Effector memory CD8-positive, alpha-beta T cell (primary cell): ENCODE data around the gene OR6S1.
"Not testable (repeated sequence)": the region's sequence is repeated elsewhere in the genome, so short reads cannot be mapped to it uniquely, and the experiment has no call there.

Experiments used
- ATAC-seq: fragments of 150-1000 bp; cut with Tn5 transposase; replicated peaks from 2 replicates; pipeline ENCODE4 v1.10.0; 2021; ENCODE audit warnings: mild to moderate bottlenecking, moderate library complexity
- DNase-seq, 3 experiments: peaks; one replicate each; pipeline ENCODE4 v3.0.0; 2021
- H3K27ac Mint-ChIP-seq, 2 donors: one replicate each; pipeline ENCODE4 v1.8.0; 2022; ENCODE audit warnings: mild to moderate bottlenecking in 2 of 2, mixed read lengths in 2 of 2, moderate library complexity in 2 of 2
- H3K27me3 Mint-ChIP-seq, 2 donors: one replicate each; pipeline ENCODE4 v1.8.0; 2022; ENCODE audit warnings: mixed read lengths in 2 of 2
- H3K36me3 Mint-ChIP-seq: one replicate; pipeline ENCODE4 v1.8.0; 2022; ENCODE audit warnings: mild to moderate bottlenecking, moderate library complexity, mixed read lengths; ENCODE audit not compliant: insufficient read depth
- H3K4me1 Mint-ChIP-seq, 2 donors: one replicate each; pipeline ENCODE4 v1.8.0; 2022; ENCODE audit warnings: low read depth in 2 of 2, mixed read lengths in 2 of 2
- H3K4me3 Mint-ChIP-seq, 2 donors: one replicate each; pipeline ENCODE4 v1.8.0; 2022; ENCODE audit warnings: mild to moderate bottlenecking in 2 of 2, mixed read lengths in 2 of 2, moderate library complexity in 2 of 2
- H3K9me3 Mint-ChIP-seq, 2 donors: one replicate each; pipeline ENCODE4 v1.8.0; 2022; ENCODE audit warnings: mixed read lengths in 2 of 2

The OR6S1 gene

DNA sequence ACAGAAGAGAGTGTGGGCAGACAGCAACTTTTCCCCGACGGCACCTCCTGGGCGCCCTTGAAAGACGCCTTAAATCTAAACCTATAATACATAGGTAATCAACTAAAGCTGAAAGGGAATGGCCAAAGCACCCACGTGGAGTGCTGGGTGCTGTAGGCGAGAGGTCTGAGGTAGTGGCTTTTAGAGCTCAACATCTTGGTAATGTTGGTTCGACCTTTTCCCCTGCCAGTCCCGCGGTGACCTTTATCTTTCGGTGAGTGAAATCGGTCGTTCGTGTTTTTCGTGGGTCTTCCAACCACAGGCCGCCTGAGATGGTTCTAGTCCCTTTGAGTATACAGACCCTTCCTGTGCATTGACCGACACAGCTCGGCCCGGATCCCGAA lies 9.1 kb downstream of the OR6S1 start:
- Mint-ChIP-seq H3K27me3 (peaks cover 0 to 7% of the 10 kb centered on the region in 2 donors), H3K4me1 (peaks cover 42 to 58% of the 10 kb centered on the region in 2 donors), H3K4me3 (peak overlapping the region; percentile 84 to 86), H3K9me3 (no peaks in the 10 kb centered on the region), H3K27ac (peak overlapping the region; percentile 98 to 99), H3K36me3 (peaks cover 40% of the 10 kb centered on the region)
- DNase-seq (no peak), ATAC-seq (peak; percentile 9)

DNA sequence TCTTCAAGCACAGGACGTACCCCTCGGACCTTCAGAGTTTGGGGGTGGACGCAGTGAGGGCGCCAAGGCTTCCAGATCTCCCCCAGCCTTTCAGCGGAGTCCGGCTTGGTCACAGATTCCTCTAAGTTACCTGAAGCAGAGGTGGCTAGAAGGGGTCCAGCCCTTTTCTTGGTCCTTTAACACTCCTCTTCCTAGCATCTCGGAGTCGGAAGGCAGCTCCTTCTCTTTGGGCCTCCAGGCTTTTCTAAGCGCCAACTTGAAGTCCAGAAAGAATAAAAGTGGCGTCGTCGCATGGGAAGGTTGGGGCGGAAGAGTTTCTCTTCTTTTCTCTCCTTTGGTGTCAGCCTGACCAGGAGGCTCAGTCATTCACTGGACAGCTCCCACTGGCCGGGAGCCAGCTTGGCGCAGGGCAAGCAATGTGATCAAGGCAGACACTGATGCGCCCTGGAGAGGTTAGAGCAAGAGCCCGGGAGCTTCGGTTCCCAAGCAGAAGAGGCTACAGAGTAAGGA lies 9.6 kb downstream of the OR6S1 start:
- no peak for DNase-seq
- Mint-ChIP-seq H3K36me3 (peaks cover 40% of the 10 kb centered on the region), H3K27me3 (peaks cover 0 to 7% of the 10 kb centered on the region in 2 donors), H3K4me1 (peaks cover 44 to 63% of the 10 kb centered on the region in 2 donors), H3K27ac (peak overlapping the region; percentile 98 to 99), H3K9me3 (no peaks in the 10 kb centered on the region), H3K4me3 (peak overlapping the region; percentile 84 to 86)
- no peak for ATAC-seq

DNA sequence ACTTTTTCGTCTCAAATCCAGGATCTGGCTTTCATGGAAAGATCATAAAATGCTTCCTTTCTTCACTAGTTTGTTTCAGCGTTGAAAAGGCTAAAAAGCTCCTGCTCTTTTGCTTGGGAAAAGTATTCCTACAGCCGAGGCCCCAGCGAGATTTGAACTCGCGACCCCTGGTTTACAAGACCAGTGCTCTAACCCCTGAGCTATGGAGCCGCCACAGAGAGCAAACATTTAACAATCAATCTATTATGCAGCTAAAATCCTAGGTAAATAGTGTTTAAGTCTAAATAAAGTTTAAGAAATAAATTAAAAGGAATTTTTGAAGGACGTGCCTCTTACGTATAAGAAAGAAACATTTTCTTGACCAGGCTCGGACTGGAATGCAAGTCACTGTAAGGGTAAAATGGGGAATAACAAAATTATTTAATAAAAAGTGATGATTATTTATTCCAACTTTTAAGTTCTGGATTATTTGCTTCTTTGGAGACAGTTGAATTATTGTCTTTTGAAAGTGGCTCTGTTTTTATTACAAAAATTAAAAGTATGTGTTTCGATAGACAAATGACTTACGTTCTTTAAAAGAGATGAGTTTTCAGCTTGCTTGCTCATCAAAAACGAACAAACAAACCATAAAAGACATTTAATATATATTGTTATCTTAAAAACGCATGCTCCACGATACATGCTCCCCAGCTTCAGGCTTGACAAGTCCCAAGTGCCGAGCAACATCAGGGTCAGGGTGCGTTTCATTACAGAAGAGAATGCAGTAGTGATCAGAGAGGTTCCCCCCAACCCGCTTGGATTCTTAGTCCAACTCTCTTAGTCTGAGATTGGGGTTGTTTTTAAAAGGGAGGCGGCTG lies 10.2 kb downstream of the OR6S1 start:
- H3K9me3 Mint-ChIP-seq: no peaks in the 10 kb centered on the region
- peak overlapping the region; percentile 84 to 86 for H3K4me3 Mint-ChIP-seq
- peak; percentile 27 for ATAC-seq
- peaks cover 0 to 7% of the 10 kb centered on the region in 2 donors for H3K27me3 Mint-ChIP-seq
- H3K36me3 Mint-ChIP-seq: peaks cover 45% of the 10 kb centered on the region
- peak overlapping the region; percentile 98 to 99 for H3K27ac Mint-ChIP-seq
- H3K4me1 Mint-ChIP-seq: peaks cover 48 to 69% of the 10 kb centered on the region in 2 donors
- peak; percentile 52 to 72 (median 57) for DNase-seq

DNA sequence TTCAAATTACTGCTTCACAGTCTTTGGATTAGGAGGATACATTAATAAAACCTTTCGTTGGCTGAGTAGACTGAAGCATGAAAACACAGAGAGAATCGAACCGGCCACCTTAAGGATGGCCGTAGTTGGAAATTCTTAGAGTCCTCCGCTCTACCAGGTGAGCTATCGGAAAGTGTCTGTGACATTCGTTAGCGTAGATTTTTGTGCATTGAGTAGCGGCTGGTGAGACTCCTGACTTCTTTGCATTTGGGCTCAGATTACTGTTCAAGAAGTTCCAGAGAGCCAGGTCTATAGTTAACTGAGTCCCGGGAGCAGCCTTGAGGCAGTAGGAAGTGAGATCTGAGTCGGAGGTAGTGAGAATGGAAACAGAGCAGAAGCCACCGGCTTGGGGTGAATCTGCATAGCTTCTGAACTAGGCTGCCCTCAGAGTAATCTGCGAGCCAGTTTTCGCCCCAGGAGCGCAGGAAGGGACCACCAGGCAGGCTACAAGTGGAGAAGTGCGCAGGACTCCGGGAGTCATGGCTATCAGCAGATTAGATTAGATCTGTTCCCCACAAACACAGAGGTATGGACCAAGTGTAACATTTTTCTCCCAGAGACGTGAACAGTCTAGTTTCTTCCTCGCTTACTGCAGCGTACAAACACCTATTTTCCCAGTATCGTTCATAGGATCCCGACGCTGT lies 11.0 kb downstream of the OR6S1 start:
- peaks cover 0 to 7% of the 10 kb centered on the region in 2 donors for H3K27me3 Mint-ChIP-seq
- peaks cover 56 to 71% of the 10 kb centered on the region in 2 donors for H3K4me1 Mint-ChIP-seq
- H3K9me3 Mint-ChIP-seq: no peaks in the 10 kb centered on the region
- H3K27ac Mint-ChIP-seq: peak overlapping the region; percentile 94 to 98
- peaks cover 53% of the 10 kb centered on the region for H3K36me3 Mint-ChIP-seq
- ATAC-seq (peak; percentile 25), DNase-seq (peak; percentile 27 to 47 (median 40))
- peak overlapping the region; percentile 84 to 86 for H3K4me3 Mint-ChIP-seq

DNA sequence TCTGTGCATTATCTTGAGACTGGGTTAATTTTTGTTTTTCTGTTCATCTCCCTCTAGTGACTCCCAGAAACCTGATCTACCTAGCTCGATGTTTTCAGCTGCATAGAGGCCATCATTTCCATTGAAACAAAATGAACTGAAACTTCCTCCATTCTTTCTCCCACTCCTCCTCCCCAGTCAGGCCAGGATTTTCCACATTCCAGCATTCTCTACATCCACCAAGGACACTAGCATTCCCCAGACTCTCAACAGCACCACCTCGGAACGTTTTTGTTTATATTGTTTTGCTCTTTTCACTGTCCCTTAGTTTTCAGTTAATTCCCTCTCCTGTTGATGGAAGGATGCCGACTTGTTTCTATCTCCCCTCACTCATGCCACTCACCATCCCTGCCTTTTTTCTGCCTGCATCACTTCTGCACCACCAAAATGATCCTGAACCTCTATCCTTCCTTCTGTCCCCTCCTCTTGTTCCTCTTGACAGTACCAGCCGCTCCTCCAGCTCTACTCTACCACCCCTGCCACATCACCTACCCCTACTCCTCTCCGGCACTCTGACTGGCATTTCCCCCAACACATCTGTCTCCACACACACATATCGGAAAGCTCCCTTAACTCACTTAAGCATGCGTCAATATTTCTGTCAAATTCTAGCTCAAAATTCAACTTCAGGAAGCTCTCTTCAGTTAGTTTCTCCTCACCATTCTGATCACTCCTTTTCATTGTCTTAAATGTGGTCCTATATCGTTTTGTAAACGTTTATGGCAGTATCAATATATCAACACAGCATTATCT lies 13.2 kb downstream of the OR6S1 start:
- peaks cover 57% of the 10 kb centered on the region for H3K36me3 Mint-ChIP-seq
- peaks cover 66 to 72% of the 10 kb centered on the region in 2 donors for H3K4me1 Mint-ChIP-seq
- ATAC-seq (no peak), DNase-seq (no peak)
- H3K9me3 Mint-ChIP-seq: no peaks in the 10 kb centered on the region
- peaks cover 0 to 7% of the 10 kb centered on the region in 2 donors for H3K27me3 Mint-ChIP-seq
- no peak overlapping the region for H3K27ac Mint-ChIP-seq
- H3K4me3 Mint-ChIP-seq: peak overlapping the region in 1 of 2 donors; percentile 83

DNA sequence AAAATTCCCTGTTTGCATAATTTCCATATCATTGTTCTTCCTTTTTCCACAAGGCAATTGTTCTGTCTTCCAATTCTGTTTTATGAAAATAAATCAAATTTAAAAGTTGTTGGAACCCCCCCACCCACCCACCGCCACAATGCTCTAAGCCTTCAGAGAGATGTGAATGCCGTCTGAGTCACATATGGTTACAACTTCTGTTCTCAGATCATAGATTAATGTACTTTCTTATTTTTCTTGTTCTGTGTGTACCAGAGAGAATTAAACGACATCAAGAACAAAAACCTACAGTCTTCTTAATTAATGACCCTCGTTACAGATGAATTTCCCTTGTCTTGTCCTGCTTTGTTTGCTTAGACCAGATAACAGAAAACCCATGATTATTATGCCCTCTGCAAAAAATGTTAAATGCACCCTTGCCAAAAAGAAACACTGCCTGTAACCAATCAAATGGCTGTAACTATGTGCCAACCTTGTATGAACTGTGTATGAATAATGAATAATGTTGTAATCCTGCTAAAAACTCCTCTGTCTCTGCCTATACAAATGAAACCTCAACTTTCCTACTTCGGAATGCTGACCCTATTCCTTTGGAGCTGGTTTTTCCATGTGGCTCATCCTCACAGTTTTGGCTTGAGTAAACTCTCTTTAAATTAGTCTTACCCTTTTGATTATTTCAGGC lies 14.0 kb downstream of the OR6S1 start:
- H3K9me3 Mint-ChIP-seq: no peaks in the 10 kb centered on the region
- peaks cover 65% of the 10 kb centered on the region in 2 donors for H3K4me1 Mint-ChIP-seq
- ATAC-seq: no peak
- peaks cover 54% of the 10 kb centered on the region for H3K36me3 Mint-ChIP-seq
- peak overlapping the region in 1 of 2 donors; percentile 83 for H3K4me3 Mint-ChIP-seq
- DNase-seq: no peak
- H3K27ac Mint-ChIP-seq: no peak overlapping the region
- H3K27me3 Mint-ChIP-seq: peaks cover 0 to 7% of the 10 kb centered on the region in 2 donors

DNA sequence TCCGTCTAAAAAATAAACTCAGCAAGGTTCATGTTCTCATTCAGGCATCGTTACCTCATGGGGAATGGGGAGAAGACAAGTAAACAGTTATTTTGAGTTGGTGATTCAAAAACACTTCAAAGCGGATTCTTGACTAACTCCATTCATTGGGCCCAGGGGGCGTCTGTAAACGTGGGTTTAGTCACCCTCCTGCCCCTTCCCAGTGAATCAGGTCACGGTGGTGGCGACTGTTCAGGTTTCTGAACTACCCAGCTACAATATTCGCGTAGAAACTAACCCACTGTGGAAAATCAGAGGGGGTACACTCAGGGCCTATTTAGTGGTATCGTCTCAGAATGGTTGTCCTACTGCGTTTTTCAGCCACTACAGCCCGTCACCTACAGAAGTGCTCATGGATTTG lies 15.2 kb downstream of the OR6S1 start:
- peaks cover 43% of the 10 kb centered on the region for H3K36me3 Mint-ChIP-seq
- no peaks in the 10 kb centered on the region for H3K9me3 Mint-ChIP-seq
- ATAC-seq (no peak), DNase-seq (no peak)
- peaks cover 58 to 63% of the 10 kb centered on the region in 2 donors for H3K4me1 Mint-ChIP-seq
- H3K27ac Mint-ChIP-seq: no peak overlapping the region
- H3K27me3 Mint-ChIP-seq: peaks cover 0 to 7% of the 10 kb centered on the region in 2 donors
- H3K4me3 Mint-ChIP-seq: peak overlapping the region; percentile 52 to 83

DNA sequence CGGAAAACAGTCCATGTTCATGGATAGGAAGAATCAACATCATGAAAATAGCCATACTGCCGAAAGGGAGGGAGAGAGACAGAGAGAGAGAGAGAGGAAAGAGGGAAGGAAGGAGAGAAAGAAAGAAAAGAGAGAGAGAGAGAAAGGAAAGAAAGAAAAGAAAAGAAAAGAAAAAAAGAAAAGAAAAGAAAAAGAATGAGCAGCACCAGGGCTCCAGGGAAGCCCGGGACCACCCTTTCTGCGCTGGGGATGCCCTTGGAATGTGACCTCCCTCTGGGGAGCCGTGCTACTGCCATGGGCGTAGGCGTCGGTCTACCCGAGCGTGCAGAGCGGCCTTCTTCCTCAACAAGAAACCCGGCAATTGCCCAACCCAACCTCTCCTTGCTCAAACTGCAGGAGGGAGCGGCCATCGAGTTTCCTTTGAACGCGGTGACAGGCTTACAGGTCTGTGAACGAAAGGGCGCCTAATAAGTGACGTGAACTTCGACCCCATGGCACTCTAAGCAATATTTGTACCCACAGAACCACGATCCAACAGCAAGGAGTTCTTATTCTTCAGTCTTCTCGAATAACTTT lies 16.9 kb downstream of the OR6S1 start:
- Mint-ChIP-seq H3K27ac (peak overlapping the region; percentile 98 to 99), H3K27me3 (no peaks in the 10 kb centered on the region), H3K9me3 (no peaks in the 10 kb centered on the region), H3K4me1 (peaks cover 47 to 53% of the 10 kb centered on the region in 2 donors), H3K4me3 (peak overlapping the region; percentile 52 to 83), H3K36me3 (peaks cover 29% of the 10 kb centered on the region)
- ATAC-seq (peak; percentile 67), DNase-seq (peak; percentile 36 to 46 (median 41))

DNA sequence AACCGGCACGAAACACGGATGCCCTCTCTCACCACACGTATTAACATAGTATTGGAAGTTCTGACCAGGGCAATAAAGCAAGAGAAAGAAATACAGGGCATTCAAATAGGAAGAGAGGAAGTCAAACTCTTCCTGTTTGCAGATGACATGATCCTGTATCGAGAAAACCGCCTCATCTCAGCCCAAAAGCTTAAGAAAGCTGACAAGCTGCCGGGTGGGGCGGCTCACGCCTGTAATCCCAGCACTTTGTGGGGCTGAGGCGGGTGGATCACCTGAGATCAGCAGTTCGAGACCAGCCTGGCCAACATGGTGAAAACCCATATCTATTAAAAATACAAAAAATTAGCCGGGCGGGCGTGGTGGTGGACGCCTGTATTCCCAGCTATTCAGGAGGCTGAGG lies 17.7 kb downstream of the OR6S1 start:
- Mint-ChIP-seq H3K4me3 (peak overlapping the region; percentile 52 to 83), H3K27ac (peak overlapping the region in 1 of 2 donors; percentile 98), H3K9me3 (no peaks in the 10 kb centered on the region), H3K36me3 (peaks cover 29% of the 10 kb centered on the region), H3K27me3 (no peaks in the 10 kb centered on the region), H3K4me1 (peaks cover 43 to 51% of the 10 kb centered on the region in 2 donors)
- DNase-seq (no peak), ATAC-seq (no peak)

DNA sequence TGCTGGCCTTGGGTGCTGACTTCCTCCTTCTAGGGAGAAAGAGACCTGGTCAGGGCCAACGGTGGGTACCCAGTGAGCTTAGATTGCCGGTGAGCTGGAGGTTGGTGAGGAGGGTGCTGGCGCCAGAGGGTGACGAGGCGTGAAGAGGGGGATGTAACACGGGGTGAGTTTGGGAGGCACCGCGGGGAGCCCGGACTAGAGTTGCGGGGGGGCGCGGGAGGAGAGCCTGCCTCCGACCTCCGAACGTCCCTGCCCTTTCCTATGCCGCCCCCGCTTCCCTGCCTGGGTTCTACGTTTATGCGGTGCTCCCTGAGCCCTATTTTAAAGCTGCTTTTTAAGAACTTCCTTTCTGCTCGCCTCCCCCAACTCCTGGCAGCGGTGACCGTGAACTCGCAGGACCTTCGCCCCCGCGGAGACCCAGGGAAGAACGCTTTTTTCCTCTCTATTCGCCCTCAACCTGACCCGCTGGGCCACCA lies 18.6 kb downstream of the OR6S1 start:
- H3K27me3 Mint-ChIP-seq: no peaks in the 10 kb centered on the region

DNA sequence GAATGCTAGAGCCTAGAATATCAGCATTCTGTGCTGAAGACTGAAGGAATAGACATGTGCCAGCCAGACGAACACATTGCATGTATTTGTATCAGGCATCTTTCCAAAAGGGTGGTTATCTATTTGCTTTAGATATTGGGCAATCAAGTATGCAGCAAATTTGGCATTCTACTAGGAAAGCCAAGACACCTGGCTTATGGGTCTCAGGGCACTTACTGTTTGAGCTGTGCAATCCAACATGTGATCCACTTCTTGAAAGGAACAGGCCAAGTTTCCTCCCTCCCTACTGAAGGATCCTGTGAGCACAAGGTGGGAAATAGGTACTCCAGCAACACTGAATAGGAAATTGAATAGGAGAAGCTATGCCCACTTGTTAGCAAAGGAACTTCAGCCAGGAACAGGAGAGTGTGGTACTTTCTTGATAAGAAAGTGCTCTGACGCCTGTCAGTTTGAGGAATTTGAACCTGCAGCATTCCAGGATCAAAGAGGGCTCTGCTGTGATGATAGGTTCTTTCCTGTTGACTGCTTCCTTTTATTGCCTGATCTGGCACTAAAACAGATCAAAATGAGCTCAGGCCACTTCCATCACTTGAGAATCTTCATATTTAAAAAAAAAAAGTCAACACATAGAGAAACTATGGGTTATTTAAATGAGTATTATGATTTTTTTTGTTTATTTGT lies 20.6 kb downstream of the OR6S1 start:
- no peak for DNase-seq
- no peak for ATAC-seq
- H3K27me3 Mint-ChIP-seq: no peaks in the 10 kb centered on the region
- no peak overlapping the region for H3K27ac Mint-ChIP-seq
- peaks cover 30% of the 10 kb centered on the region for H3K36me3 Mint-ChIP-seq
- H3K4me1 Mint-ChIP-seq: peaks cover 21 to 30% of the 10 kb centered on the region in 2 donors
- no peaks in the 10 kb centered on the region for H3K9me3 Mint-ChIP-seq
- no peak overlapping the region for H3K4me3 Mint-ChIP-seq

More for the DNA sequence above, 18.6 kb downstream of the OR6S1 start:
- H3K36me3 Mint-ChIP-seq: peaks cover 29% of the 10 kb centered on the region
- H3K4me1 Mint-ChIP-seq: peaks cover 36 to 44% of the 10 kb centered on the region in 2 donors
- peak overlapping the region; percentile 26 to 52 for H3K4me3 Mint-ChIP-seq
- no peaks in the 10 kb centered on the region for H3K9me3 Mint-ChIP-seq
- peak; percentile 20 for ATAC-seq
- H3K27ac Mint-ChIP-seq: no peak overlapping the region
- no peak for DNase-seq

DNA sequence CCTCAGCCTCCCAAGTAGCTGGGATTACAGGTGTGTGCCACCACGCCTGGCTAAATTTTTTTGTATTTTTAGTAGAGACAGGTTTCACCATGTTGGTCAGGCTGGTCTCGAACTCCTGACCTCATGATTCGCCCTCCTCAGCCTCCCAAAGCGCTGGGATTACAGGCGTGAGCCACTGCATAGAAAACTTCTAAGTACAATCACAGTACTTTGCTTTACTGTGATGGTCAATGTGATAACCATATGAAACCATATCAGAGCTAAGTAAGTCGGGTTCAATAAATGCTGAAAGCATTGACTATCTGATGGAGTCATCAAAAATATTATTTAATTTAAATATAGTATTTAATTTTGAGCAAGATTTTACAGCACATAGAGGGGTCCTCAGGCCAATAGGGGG lies 21.8 kb downstream of the OR6S1 start:
- H3K4me3 Mint-ChIP-seq, H3K27ac Mint-ChIP-seq, H3K27me3 Mint-ChIP-seq, ATAC-seq, H3K9me3 Mint-ChIP-seq, DNase-seq: not testable (repeated sequence)
- Mint-ChIP-seq H3K36me3 (peaks cover 17% of the 10 kb centered on the region), H3K4me1 (peaks cover 11 to 19% of the 10 kb centered on the region in 2 donors)
